GM23248 (cell line): ENCODE data around the gene MNT.

Experiments
- EZH2 ChIP-seq: fragments of 200-600 bp; sonication (generic); IDR thresholded peaks from 2 replicates; pipeline ENCODE4 v1.6.1; 2018; ENCODE audit warnings: antibody characterized with exemption, mild to moderate bottlenecking; ENCODE audit not compliant: insufficient read depth, poor library complexity, severe bottlenecking
- EZH2phosphoT487 ChIP-seq: fragments of 200-600 bp; sonication (generic); IDR thresholded peaks from 2 replicates; pipeline ENCODE4 v1.6.1; 2018; ENCODE audit warnings: antibody characterized with exemption, moderate library complexity, mild to moderate bottlenecking, low read depth; ENCODE audit not compliant: insufficient read depth

DNA sequence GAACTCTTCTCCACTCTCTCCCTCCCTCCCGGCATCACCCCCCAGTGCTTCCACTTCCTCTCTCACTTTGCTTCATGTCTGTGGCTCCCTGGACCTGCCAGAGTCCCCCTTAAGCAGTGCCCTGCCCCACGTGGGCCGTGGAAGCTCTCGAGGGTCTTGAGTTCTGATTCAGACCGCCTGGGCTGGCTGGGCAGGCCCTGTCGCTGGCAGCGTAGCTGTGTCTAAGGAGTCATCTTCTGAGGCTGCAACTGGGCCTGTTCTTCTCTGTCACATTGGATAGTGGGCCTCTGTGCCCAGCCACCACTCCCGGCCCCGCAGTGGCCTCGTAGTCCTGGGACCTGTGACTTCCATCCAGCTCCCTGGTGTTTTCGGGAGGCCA is 30.7 kb downstream of the MNT start:
- TF ChIP-seq EZH2 (no peak), EZH2phosphoT487 (no peak)
